B cell (primary cell): ENCODE results near the gene OTUD5. TPM values are rescaled to one million over a fixed set of nuclear protein-coding genes. Genes with fewer than 3 reads are reported as not detected.

Source experiments
- ATAC-seq: fragments of 200-7000 bp; cut with Tn5 transposase; one replicate; pipeline ENCODE4 v1.10.0; 2021; ENCODE audit warnings: low read depth, mild to moderate bottlenecking, moderate number of reproducible peaks, moderate library complexity
- CTCF ChIA-PET: fragments of 350-600 bp; sonication (Branson Sonifier 250); formaldehyde crosslinking; loops from one replicate; lab custom pipeline; 2021; ENCODE audit warnings: antibody characterized with exemption, inconsistent platforms; lab: Charles Lee
- POLR2A ChIA-PET: fragments of 350-600 bp; sonication (Branson Sonifier 250); formaldehyde crosslinking; loops from one replicate; lab custom pipeline; 2021; ENCODE audit warnings: antibody characterized with exemption; lab: Charles Lee
- DNase-seq: peaks from one replicate; pipeline ENCODE4 v3.0.0; 2013
- H2AFZ ChIP-seq: 2 replicates; pipeline ENCODE4 v1.6.1; 2012; ENCODE audit warnings: mild to moderate bottlenecking, low read depth, low read length; ENCODE audit not compliant: insufficient read depth, poor library complexity, severe bottlenecking
- H3K27ac ChIP-seq, 2 donors: 1 replicate in 1 of 2; 2 replicates in 1 of 2; pipeline ENCODE4 v1.5.1; 2012 to 2013; ENCODE audit warnings: low read length in 2 of 2, mild to moderate bottlenecking in 2 of 2, moderate library complexity in 1 of 2
- H3K27me3 ChIP-seq, 4 experiments: fragments of 200-600 bp in 1 of 4; sonication (generic) in 1 of 4; replicated peaks in 1 of 4; 1 replicate in 2 of 4; 2 replicates in 2 of 4; pipeline versions ENCODE4 v1.6.1 to v1.7.0; 2013 to 2016; ENCODE audit warnings: low read length in 3 of 4, mild to moderate bottlenecking in 2 of 4, mixed read lengths in 1 of 4, moderate library complexity in 1 of 4; ENCODE audit not compliant: insufficient read depth in 4 of 4, control insufficient read depth in 3 of 4; ENCODE audit errors: control extremely low read depth in 1 of 4
- H3K36me3 ChIP-seq, 2 experiments: replicated peaks in 1 of 2; 1 replicate in 1 of 2; 2 replicates in 1 of 2; pipeline versions ENCODE4 v1.6.1 to v1.7.1; 2013; ENCODE audit warnings: low read length in 1 of 2; ENCODE audit not compliant: insufficient read depth in 2 of 2, control insufficient read depth in 1 of 2; ENCODE audit errors: control extremely low read depth in 1 of 2, extremely low read depth in 1 of 2
- H3K4me1 ChIP-seq, 2 donors: fragments of 200-600 bp in 1 of 2; sonication (generic) in 1 of 2; 1 replicate in 1 of 2; 2 replicates in 1 of 2; pipeline versions ENCODE4 v1.5.1 to v1.6.1; 2013 to 2017; ENCODE audit warnings: low read length in 2 of 2; ENCODE audit not compliant: control insufficient read depth in 2 of 2, insufficient read depth in 2 of 2
- H3K4me2 ChIP-seq: replicated peaks from 2 replicates; pipeline ENCODE3; 2012; ENCODE audit warnings: mild to moderate bottlenecking, low read depth, low read length; ENCODE audit not compliant: poor library complexity, severe bottlenecking
- H3K4me3 ChIP-seq, 5 experiments: fragments of 200-600 bp in 1 of 5; sonication (generic) in 1 of 5; 1 replicate in 3 of 5; 2 replicates in 2 of 5; pipeline versions ENCODE4 v1.5.1 to v1.7.0; 2011 to 2016; ENCODE audit warnings: low read length in 4 of 5, mild to moderate bottlenecking in 4 of 5, low read depth in 2 of 5, control low read depth in 1 of 5, moderate library complexity in 1 of 5; ENCODE audit not compliant: insufficient read depth in 1 of 5; ENCODE audit errors: control extremely low read depth in 1 of 5, extremely low read depth in 1 of 5
- H3K79me2 ChIP-seq: fragments of 200-600 bp; sonication (generic); one replicate; pipeline ENCODE4 v1.6.0; 2016; ENCODE audit warnings: low read length; ENCODE audit not compliant: control insufficient read depth, insufficient read depth
- H3K9ac ChIP-seq: fragments of 200-600 bp; sonication (generic); 2 replicates; pipeline ENCODE4 v1.6.1; 2017; ENCODE audit warnings: mild to moderate bottlenecking, low read length, moderate library complexity
- H3K9me3 ChIP-seq, 3 donors: one replicate each; pipeline versions ENCODE4 v1.6.1 to v1.7.1; 2013; ENCODE audit warnings: low read length in 2 of 3; ENCODE audit not compliant: control insufficient read depth in 2 of 3, insufficient read depth in 1 of 3; ENCODE audit errors: control extremely low read depth in 1 of 3
- H4K20me1 ChIP-seq: 2 replicates; pipeline ENCODE4 v1.6.0; 2012; ENCODE audit warnings: mild to moderate bottlenecking, low read length; ENCODE audit not compliant: insufficient read depth, control insufficient read depth, poor library complexity, severe bottlenecking
- H3K27ac Mint-ChIP-seq: one replicate; pipeline ENCODE4 v1.8.0; 2021; ENCODE audit warnings: mixed read lengths
- H3K27me3 Mint-ChIP-seq: one replicate; pipeline ENCODE4 v1.8.0; 2021; ENCODE audit warnings: mixed read lengths
- H3K4me1 Mint-ChIP-seq: one replicate; pipeline ENCODE4 v1.8.0; 2021; ENCODE audit warnings: mixed read lengths
- H3K4me3 Mint-ChIP-seq: one replicate; pipeline ENCODE4 v1.8.0; 2021; ENCODE audit warnings: mixed read lengths
- H3K9me3 Mint-ChIP-seq: one replicate; pipeline ENCODE4 v1.8.0; 2022; ENCODE audit warnings: mixed read lengths; ENCODE audit not compliant: insufficient read depth
- EZH2 ChIP-seq: IDR thresholded peaks from 2 replicates; pipeline ENCODE4 v1.6.1; 2012; ENCODE audit warnings: borderline replicate concordance, low read depth, mild to moderate bottlenecking, moderate library complexity, low read length; ENCODE audit not compliant: insufficient read depth, poor library complexity, severe bottlenecking
- WGBS: methylation state at CpG from one replicate; pipeline ENCODE4 v1.1.5; 2013; ENCODE audit warnings: missing lambda C conversion rate; ENCODE audit not compliant: insufficient coverage; 5-methylcytosine and 5-hydroxymethylcytosine counted together
- intact Hi-C: fragments of 100-400 bp; cut with micrococcal nuclease; formaldehyde crosslinking; loops from one replicate; pipeline ENCODE4 v1.10.0; 2022
- polyA plus RNA-seq: library from polyadenylated mRNA; depleted of rRNA; stranded (reverse); fragments of >200 nt; gene quantifications from 2 replicates; pipeline ENCODE4 v1.2.3, GENCODE V29; 2012
- total RNA-seq, 2 donors: library from RNA; stranded (reverse); fragments of 120-200 nt in 1 of 2; gene quantifications; 1 replicate in 1 of 2; 2 replicates in 1 of 2; pipeline versions ENCODE4 v1.2.3 to v1.2.4, GENCODE V29; 2013 to 2022
- TF ChIP-seq, protein P1 (sequence below): fragments of 200-600 bp; IDR thresholded peaks from one replicate; pipeline ENCODE4 v1.8.0; 2022; ENCODE audit warnings: antibody characterized with exemption, mild to moderate bottlenecking

OTUD5 gene
- total and polyA plus RNA-seq, 2 donors (not counting 1 experiment from before 2014, with no cell fraction given) = 105 to 116 TPM

DNA sequence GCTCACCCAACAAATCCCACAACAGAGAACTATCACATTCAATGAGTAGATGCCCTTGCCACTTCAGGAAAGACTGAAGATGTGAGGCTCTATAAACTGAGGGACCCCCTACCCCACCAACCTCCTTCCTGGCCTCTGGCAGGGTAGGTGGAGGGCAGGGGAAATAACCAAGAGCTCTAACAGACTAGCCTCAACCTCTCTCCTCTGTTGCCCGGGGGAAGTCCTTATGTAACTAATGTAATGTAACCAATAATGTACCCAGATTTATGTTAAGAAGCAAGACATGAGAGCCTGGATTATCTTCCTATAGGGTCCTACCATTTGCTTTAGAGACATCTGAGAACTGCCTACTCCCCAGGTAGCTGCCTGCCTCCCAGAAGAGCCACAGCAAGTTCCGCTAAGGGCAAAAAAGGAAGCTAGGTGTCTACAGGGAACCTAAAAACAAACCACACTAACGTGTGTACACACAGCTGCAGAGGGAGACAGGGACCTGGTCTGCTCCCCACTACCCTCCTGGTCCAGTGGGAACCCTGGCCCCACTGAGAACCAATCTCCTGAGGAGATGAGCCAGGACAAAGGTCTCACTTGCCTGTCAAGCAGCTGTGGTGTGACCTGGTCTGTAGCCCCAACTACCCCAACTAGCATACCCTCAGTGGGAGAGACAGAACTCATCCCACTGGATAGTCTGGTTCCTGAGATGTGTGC lies 17.7 kb downstream of the OTUD5 start:
- no peaks in the 10 kb centered on the region for H3K27me3 ChIP-seq
- intact Hi-C loops = loop anchor here (5.0 to 10.0 kb wide), 3 partner anchors 137 to 342 kb away; partner anchors contain the start of genes HDAC6 and WDR13
- H4K20me1 ChIP-seq = no peaks in the 10 kb centered on the region
- ATAC-seq (peak; percentile 19), DNase-seq (peak; percentile 78)
- peak overlapping the region; percentile 77 for H3K4me2 ChIP-seq
- TF ChIP-seq EZH2 = no peak
- TF ChIP-seq, protein P1, sequence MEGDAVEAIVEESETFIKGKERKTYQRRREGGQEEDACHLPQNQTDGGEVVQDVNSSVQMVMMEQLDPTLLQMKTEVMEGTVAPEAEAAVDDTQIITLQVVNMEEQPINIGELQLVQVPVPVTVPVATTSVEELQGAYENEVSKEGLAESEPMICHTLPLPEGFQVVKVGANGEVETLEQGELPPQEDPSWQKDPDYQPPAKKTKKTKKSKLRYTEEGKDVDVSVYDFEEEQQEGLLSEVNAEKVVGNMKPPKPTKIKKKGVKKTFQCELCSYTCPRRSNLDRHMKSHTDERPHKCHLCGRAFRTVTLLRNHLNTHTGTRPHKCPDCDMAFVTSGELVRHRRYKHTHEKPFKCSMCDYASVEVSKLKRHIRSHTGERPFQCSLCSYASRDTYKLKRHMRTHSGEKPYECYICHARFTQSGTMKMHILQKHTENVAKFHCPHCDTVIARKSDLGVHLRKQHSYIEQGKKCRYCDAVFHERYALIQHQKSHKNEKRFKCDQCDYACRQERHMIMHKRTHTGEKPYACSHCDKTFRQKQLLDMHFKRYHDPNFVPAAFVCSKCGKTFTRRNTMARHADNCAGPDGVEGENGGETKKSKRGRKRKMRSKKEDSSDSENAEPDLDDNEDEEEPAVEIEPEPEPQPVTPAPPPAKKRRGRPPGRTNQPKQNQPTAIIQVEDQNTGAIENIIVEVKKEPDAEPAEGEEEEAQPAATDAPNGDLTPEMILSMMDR = no peak
- H3K4me3 Mint-ChIP-seq = peak overlapping the region; percentile 84
- peaks cover 0 to 20% of the 10 kb centered on the region in 2 experiments for H3K36me3 ChIP-seq
- H3K9ac ChIP-seq = peak overlapping the region; percentile 69
- WGBS = 0% methylated on average over 1 of the region's 3 CpGs
- peak overlapping the region in 4 of 5 experiments; percentile 21 to 51 (median 26) for H3K4me3 ChIP-seq
- H3K9me3 Mint-ChIP-seq = no peaks in the 10 kb centered on the region
- no peaks in the 10 kb centered on the region for H3K9me3 ChIP-seq
- peak overlapping the region; percentile 99 for H3K27ac Mint-ChIP-seq
- peaks cover 77 to 83% of the 10 kb centered on the region in 2 donors for H3K4me1 ChIP-seq
- no peaks in the 10 kb centered on the region for H3K27me3 Mint-ChIP-seq
- peak overlapping the region; percentile 99 for H3K27ac ChIP-seq
- CTCF ChIA-PET = interaction anchor here (0.7 to 3.4 kb wide), 7 partner anchors 13 to 292 kb away, joined by 3 to 18 read pairs (median 3); partner anchors contain the start of gene KCND1
- H2AFZ ChIP-seq = no peak overlapping the region
- H3K4me1 Mint-ChIP-seq = peaks cover 88% of the 10 kb centered on the region
- peaks cover 60% of the 10 kb centered on the region for H3K79me2 ChIP-seq
- POLR2A ChIA-PET = interaction anchor here (0.5 to 5.6 kb wide), 8 partner anchors 13 to 263 kb away, joined by 3 to 101 read pairs (median 4); partner anchors contain the start of genes OTUD5, PIM2, PQBP1 and SLC35A2
